LNCAP (cell line): ENCODE measurements around the gene CCDC88B.

Source experiments
- CTCF ChIP-seq: fragments of 450-650 bp; IDR thresholded peaks from 2 replicates; pipeline ENCODE4 v1.5.1; 2017; ENCODE audit warnings: mild to moderate bottlenecking

Gene CCDC88B

GRCh38 chr11:64355078-64355940 lies 15.3 kb downstream of the CCDC88B start:
- peak; percentile 81 for TF ChIP-seq CTCF

- peak; percentile 79 for TF ChIP-seq CTCF
Observed at GRCh38 chr11:64356498-64357411, 16.8 kb downstream of the CCDC88B start.

GRCh38 chr11:64357446-64357845 lies 17.4 kb downstream of the CCDC88B start:
- no peak for TF ChIP-seq CTCF

GRCh38 chr11:64357904-64358535 lies 18.0 kb downstream of the CCDC88B start:
- TF ChIP-seq CTCF: no peak

GRCh38 chr11:64358536-64358906 lies 18.5 kb downstream of the CCDC88B start:
- no peak for TF ChIP-seq CTCF

- no peak for TF ChIP-seq CTCF
Observed at GRCh38 chr11:64358907-64359711, 19.1 kb downstream of the CCDC88B start, which contains the start of gene RPS6KA4. RPS6KA4 (plus strand) TSS chr11:64359162; CDS start chr11:64359236, 74 bp downstream.
